ENCODE measurements around the gene SLC11A1.

Gene SLC11A1

GRCh38 chr2:218432676-218433365 is 50.7 kb downstream of the SLC11A1 start:
- H3K4me3 ChIP-seq = no peak overlapping the region
- TF ChIP-seq CTCF (IDR thresholded peaks at IDR 0.05) = no peak
- H3K27ac ChIP-seq = no peak overlapping the region
- no peak for DNase-seq (ENCODE audit: low spot score)

GRCh38 chr2:218434456-218434855 is 52.4 kb downstream of the SLC11A1 start:
- TF ChIP-seq CTCF (IDR thresholded peaks at IDR 0.05) = no peak
- Histone ChIP-seq H3K4me3 (no peak overlapping the region), H3K27ac (no peak overlapping the region)
- DNase-seq (ENCODE audit: low spot score) = no peak

GRCh38 chr2:218435003-218435982 is 53.2 kb downstream of the SLC11A1 start:
- Histone ChIP-seq H3K4me3 (no peak overlapping the region), H3K27ac (no peak overlapping the region)
- no peak for DNase-seq (ENCODE audit: low spot score)
- no peak for TF ChIP-seq CTCF (IDR thresholded peaks at IDR 0.05)

GRCh38 chr2:218436992-218437391 is 54.9 kb downstream of the SLC11A1 start:
- Histone ChIP-seq H3K27ac (no peak overlapping the region), H3K4me3 (no peak overlapping the region)
- TF ChIP-seq CTCF (IDR thresholded peaks at IDR 0.05) = no peak
- no peak for DNase-seq (ENCODE audit: low spot score)

GRCh38 chr2:218437969-218438368 is 55.9 kb downstream of the SLC11A1 start:
- no peak for TF ChIP-seq CTCF (IDR thresholded peaks at IDR 0.05)
- DNase-seq (ENCODE audit: low spot score) = no peak
- Histone ChIP-seq H3K4me3 (no peak overlapping the region), H3K27ac (no peak overlapping the region)

- Histone ChIP-seq H3K27ac (no peak overlapping the region), H3K4me3 (no peak overlapping the region)
- no peak for DNase-seq (ENCODE audit: low spot score)
- TF ChIP-seq CTCF (IDR thresholded peaks at IDR 0.05) = no peak
Observed at GRCh38 chr2:218438596-218438995, 56.5 kb downstream of the SLC11A1 start.

Data from coronary artery (tissue), 2 donors.